Pons (tissue), 1 donor: Measurements from ENCODE around the gene BCAS3.
"Not testable (repeated sequence)": the region's sequence is repeated elsewhere in the genome, so short reads cannot be mapped to it uniquely, and the experiment has no call there.

Experiments used
- DNase-seq: peaks from one replicate; pipeline ENCODE4 v3.0.0-alpha.2; 2016; ENCODE audit warnings: low spot score

Gene BCAS3

GRCh38 chr17:61422116-61422799, 744.6 kb downstream of the BCAS3 start:
- DNase-seq: no peak

DNA sequence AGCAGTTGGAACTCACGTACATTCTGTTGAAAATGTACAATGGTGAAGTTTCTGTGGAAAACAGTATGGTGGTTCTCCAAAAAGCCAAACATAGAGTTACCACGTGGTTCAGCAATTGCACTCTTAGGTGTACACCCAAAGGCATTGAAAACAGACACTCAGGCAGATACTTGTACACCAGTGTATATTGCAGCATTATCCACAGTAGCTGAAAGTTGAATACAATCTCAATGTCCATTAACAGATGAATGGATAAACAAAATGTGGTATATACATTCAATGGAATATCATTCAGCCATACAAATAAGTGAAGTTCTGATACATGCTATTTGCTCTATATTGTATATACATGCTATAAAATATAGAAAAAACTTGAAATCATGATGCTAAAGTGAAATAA, 745.2 kb downstream of the BCAS3 start:
- DNase-seq: no peak

DNA sequence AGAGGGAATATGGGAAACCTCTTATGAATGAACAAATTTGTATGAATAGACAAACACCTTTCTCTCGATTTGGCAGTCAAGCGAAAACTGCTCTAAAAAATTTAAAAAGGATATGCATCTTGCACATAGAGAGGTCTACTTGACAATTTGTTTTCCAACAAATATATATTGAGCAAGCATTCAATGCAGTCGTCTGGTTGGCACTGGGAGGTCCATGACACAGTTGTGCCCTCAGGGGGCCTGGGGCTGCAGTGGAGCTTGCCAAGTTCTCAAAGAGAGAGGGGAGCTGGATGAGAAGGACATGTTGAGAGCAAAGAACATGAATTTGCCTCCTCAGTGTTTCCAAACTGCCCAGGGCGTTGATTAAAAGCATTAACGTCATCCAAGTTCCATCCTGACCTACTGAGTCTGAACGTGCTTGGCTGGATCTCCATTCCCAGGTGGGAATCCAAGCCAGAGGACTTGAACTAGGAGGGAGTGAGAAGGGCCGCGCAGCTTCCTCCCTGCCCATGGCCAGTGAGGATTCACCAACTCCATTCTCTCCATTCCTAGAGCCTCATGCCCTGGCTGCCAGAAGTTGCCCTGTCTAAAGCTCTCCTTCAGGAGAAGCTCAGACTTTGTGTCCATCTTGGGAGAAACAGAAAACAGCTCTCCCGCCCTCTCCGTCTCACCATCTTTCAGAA, 746.5 kb downstream of the BCAS3 start:
- no peak for DNase-seq

GRCh38 chr17:61425682-61426481, 748.2 kb downstream of the BCAS3 start:
- no peak for DNase-seq

- no peak for DNase-seq
Measured at GRCh38 chr17:61426482-61427304, 749.0 kb downstream of the BCAS3 start.

- no peak for DNase-seq
Measured at GRCh38 chr17:61427567-61427966, 749.9 kb downstream of the BCAS3 start.

GRCh38 chr17:61429274-61429673, 751.6 kb downstream of the BCAS3 start:
- no peak for DNase-seq

DNA sequence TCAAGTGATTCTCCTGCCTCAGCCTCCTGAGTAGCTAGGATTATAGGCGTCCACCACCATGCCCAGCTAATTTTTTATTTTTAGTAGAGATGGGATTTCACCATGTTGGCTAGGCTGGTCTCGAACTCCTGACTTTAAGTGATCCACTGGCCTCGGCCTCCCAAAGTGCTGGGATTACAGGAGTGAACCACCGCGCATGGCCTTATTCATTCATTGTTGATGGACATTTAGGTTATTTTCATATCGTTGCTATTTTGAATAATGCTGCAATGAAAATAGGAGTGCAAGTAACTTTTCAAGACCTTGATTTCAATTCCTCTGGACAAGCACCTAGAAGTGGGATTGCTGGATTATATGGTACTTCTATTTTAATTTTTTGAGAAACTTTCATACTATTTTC, 752.2 kb downstream of the BCAS3 start:
- DNase-seq: not testable (repeated sequence)

DNA sequence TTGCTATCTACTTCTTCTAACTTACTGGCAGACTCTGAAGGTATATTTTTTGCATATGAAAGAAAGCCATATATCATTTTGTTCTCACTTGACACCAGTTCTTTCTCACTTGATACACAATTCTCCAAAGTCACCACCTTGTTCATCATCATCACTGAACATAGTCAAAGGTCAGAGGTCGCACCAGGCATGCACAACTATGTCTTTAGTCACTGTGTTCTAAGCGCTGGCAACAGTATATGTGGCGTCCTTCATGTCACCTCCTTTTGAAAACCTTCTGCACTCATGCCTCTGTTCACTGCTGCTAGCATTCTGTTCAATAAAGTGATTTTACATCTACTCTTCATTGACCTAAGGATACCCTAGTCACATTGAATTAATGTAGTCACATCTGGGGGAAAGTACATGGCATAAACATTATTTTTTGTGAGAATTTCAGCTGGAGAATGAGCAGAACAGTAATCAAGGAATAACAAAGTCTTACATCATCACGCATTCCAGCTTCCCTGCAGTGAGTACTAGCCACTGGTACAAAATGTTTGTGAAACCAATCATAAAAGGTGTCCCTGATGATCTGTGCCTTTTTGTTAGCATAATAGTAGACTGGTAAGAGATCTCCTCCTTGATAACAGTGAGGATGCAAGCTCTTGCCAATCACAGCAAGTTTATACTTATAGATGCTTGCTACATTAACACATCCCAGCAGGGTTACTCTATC, 754.1 kb downstream of the BCAS3 start:
- DNase-seq: no peak

DNA sequence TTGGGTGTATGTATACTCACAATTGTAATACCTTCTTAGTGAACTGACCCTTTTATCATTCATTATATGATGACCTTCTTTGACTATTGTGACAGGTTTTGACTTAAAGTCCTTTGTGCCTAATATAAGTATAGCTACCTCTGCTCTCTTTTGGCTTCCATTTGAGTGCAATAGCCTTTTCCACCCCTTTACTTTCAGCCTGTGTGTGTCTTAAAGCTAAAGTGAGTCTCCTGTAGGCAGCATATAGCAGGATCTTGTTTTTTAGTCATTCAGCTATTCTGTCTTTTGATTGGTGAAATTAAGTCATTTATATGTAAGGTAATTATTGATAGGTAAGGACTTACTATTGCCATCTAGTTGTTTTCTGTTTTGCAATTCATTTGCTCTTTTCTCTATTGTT, 758.6 kb downstream of the BCAS3 start:
- DNase-seq: no peak

GRCh38 chr17:61436995-61437704, 759.5 kb downstream of the BCAS3 start:
- no peak for DNase-seq

- DNase-seq: no peak
Measured at GRCh38 chr17:61440697-61441096, 763.0 kb downstream of the BCAS3 start.

DNA sequence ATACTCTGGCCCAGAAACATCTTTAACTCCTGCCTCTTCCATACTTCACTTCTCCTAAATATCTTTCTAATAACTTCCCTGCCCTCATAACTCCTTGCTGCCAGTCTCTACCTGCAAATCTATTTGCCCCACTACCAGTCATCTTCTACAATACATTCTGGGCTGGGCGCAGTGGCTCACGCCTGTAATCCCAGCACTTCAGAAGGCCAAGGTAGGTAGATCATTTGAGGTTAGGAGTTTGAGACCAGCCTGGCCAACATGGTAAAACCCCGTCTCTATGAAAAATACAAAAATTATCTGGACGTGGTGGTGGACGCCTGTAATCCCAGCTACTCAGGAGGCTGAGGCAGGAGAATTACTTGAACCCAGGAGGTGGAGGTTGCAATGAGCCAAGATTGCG, 763.9 kb downstream of the BCAS3 start:
- DNase-seq: not testable (repeated sequence)

GRCh38 chr17:61442136-61442775, 764.6 kb downstream of the BCAS3 start:
- no peak for DNase-seq
